Right cardiac atrium (tissue), 5 donors: Measurements from ENCODE around the gene CTAGE9. TPM values are rescaled to one million over a fixed set of nuclear protein-coding genes. Genes with fewer than 3 reads are reported as not detected.
A peak's percentile ranks its signal among the peaks of the same experiment; 100 is the strongest.

Experiments
- ATAC-seq, 2 donors: fragments of 200-7000 bp; cut with Tn5 transposase; one replicate each; pipeline versions ENCODE4 v1.8.0 to v1.9.1; 2020; ENCODE audit warnings: moderate library complexity in 2 of 2, mild to moderate bottlenecking in 1 of 2
- DNase-seq, 3 donors: peaks; one replicate each; pipeline ENCODE4 v3.0.0-alpha.2; 2020
- H3K27ac ChIP-seq: one replicate; pipeline ENCODE4 v1.5.1; 2013; ENCODE audit warnings: mild to moderate bottlenecking, low read length, control low read depth, moderate library complexity
- H3K27me3 ChIP-seq: one replicate; pipeline ENCODE4 v1.6.1; 2013; ENCODE audit not compliant: control insufficient read depth, insufficient read depth
- H3K4me1 ChIP-seq: one replicate; pipeline ENCODE4 v1.6.1; 2013; ENCODE audit warnings: low read length; ENCODE audit not compliant: control insufficient read depth, insufficient read depth
- H3K4me3 ChIP-seq: one replicate; pipeline ENCODE4 v1.5.1; 2013; ENCODE audit warnings: low read length, control low read depth
- H3K9me3 ChIP-seq: one replicate; pipeline ENCODE4 v1.6.1; 2013; ENCODE audit warnings: low read length; ENCODE audit not compliant: control insufficient read depth
- WGBS: extraction: QIAGEN DNeasy Blood & Tissue Kit; methylation state at CpG from one replicate; pipeline ENCODE4 v1.1.7; 2013; 5-methylcytosine and 5-hydroxymethylcytosine counted together
- intact Hi-C, 4 donors: fragments of 100-400 bp; cut with DNase I; formaldehyde crosslinking; loops; one replicate each; pipeline versions ENCODE4 v1.11.0 to v1.14.0; 2022 to 2023
- polyA plus RNA-seq: library from polyadenylated mRNA; stranded (reverse); fragments of 200-250 nt; gene quantifications from one replicate; pipeline ENCODE4 v1.2.3, GENCODE V29; 2013
- total RNA-seq, 4 donors: library from RNA; stranded (reverse); fragmentation: NEBNext Ultra II Directional; extraction: Animal tissue kit (Norgen Biotek cat#: 25700); gene quantifications; one replicate each; pipeline ENCODE4 v1.2.1, GENCODE V29; 2021
- donor health status: healthy with polysubstance abuse.
- donor health status: DM: no; HTN: yes; CAD: no.
- donor health status: DM: no; HTN: no; CAD: no.
- donor health status: DM: no; HTN: yes; CAD: no; lungs with severe emphysema.
- donor health status: DM: yes; HTN: yes; CAD: no.

Gene CTAGE9
- total and polyA plus RNA-seq, 5 donors = not detected

- Histone ChIP-seq H3K27ac (no peak overlapping the region), H3K4me3 (no peak overlapping the region), H3K27me3 (no peaks in the 10 kb centered on the region), H3K4me1 (no peaks in the 10 kb centered on the region), H3K9me3 (no peaks in the 10 kb centered on the region)
- DNase-seq (no peak), ATAC-seq (no peak)
- intact Hi-C loops = no loop called here
- WGBS = 57% methylated on average over 6 of the region's 6 CpGs
Measured at GRCh38 chr6:131744432-131745287, 33.8 kb upstream of the CTAGE9 start.

- H3K4me3 ChIP-seq = no peak overlapping the region
- H3K27me3 ChIP-seq = no peaks in the 10 kb centered on the region
- intact Hi-C loops = no loop called here
- DNase-seq (no peak), ATAC-seq (no peak)
- no peak overlapping the region for H3K27ac ChIP-seq
- no peaks in the 10 kb centered on the region for H3K4me1 ChIP-seq
- WGBS = 59% methylated on average over 3 of the region's 3 CpGs
- H3K9me3 ChIP-seq = no peaks in the 10 kb centered on the region
Measured at GRCh38 chr6:131741688-131742393, 31.0 kb upstream of the CTAGE9 start.

DNA sequence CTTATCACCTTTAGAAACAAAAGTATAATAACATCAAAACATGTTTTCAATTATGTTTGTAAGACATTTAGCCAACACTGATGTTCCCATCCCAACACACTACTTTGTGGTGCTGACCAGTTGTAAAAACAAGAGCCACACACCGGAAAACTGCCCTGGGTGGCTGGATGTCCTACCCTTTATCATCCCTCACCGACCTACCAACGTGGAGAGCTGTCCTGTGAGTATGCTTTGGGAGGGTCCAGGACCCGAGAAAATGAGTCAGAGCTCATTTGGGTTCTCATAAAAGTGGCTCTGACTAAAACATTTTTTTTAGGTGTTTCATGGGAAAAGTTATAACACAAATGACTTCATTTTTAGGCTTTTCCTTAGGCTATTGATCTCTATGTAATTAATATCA, 29.3 kb upstream of the CTAGE9 start:
- no peak for DNase-seq
- Histone ChIP-seq H3K4me1 (no peaks in the 10 kb centered on the region), H3K9me3 (no peaks in the 10 kb centered on the region), H3K4me3 (no peak overlapping the region), H3K27me3 (no peaks in the 10 kb centered on the region), H3K27ac (no peak overlapping the region)
- ATAC-seq = no peak
- intact Hi-C loops = no loop called here
- WGBS = 83% methylated on average over 4 of the region's 4 CpGs

GRCh38 chr6:131739136-131739535, 28.3 kb upstream of the CTAGE9 start:
- H3K9me3 ChIP-seq = no peaks in the 10 kb centered on the region
- H3K27me3 ChIP-seq = no peaks in the 10 kb centered on the region
- DNase-seq = no peak
- H3K4me3 ChIP-seq = no peak overlapping the region
- WGBS = 61% methylated on average over 5 of the region's 5 CpGs
- H3K4me1 ChIP-seq = no peaks in the 10 kb centered on the region
- intact Hi-C loops = no loop called here
- no peak for ATAC-seq
- no peak overlapping the region for H3K27ac ChIP-seq

DNA sequence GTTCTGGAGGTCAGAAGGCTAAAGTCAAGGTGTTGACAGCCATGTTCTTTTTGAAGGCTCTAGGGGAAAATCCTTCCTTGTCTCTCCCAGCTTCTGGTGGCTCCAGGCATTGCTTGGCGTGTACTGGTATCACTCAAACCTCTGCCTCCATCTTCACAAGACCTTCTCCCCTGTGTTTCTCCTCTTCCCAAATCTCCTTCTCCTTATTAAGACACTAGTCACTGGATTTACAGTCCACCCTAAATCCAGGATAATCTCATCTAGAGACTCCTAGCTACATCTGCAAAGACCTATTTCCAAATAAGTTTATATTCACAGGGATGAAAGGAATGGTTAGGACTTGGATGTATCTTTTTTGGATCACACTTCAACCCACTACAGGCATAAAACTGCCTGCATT, 26.0 kb upstream of the CTAGE9 start:
- ATAC-seq (no peak), DNase-seq (no peak)
- intact Hi-C loops = no loop called here
- 87% methylated on average over 1 of the region's 1 CpG for WGBS
- no peaks in the 10 kb centered on the region for H3K4me1 ChIP-seq
- H3K4me3 ChIP-seq = no peak overlapping the region
- H3K9me3 ChIP-seq = no peaks in the 10 kb centered on the region
- H3K27me3 ChIP-seq = no peaks in the 10 kb centered on the region
- no peak overlapping the region for H3K27ac ChIP-seq

GRCh38 chr6:131736003-131736596, 25.3 kb upstream of the CTAGE9 start:
- no peak for DNase-seq

GRCh38 chr6:131733376-131734016, 22.7 kb upstream of the CTAGE9 start:
- Histone ChIP-seq H3K4me3 (no peak overlapping the region), H3K27me3 (no peaks in the 10 kb centered on the region), H3K4me1 (no peaks in the 10 kb centered on the region), H3K9me3 (no peaks in the 10 kb centered on the region), H3K27ac (no peak overlapping the region)
- ATAC-seq (peak; percentile 33 to 46), DNase-seq (no peak)
- intact Hi-C loops = no loop called here
- 67% methylated on average over 9 of the region's 9 CpGs for WGBS

More at GRCh38 chr6:131736003-131736596, 25.3 kb upstream of the CTAGE9 start:
- no peak overlapping the region for H3K4me3 ChIP-seq
- WGBS = 69% methylated on average over 9 of the region's 9 CpGs
- H3K4me1 ChIP-seq = no peaks in the 10 kb centered on the region
- intact Hi-C loops = no loop called here
- H3K27ac ChIP-seq = no peak overlapping the region
- no peaks in the 10 kb centered on the region for H3K27me3 ChIP-seq
- H3K9me3 ChIP-seq = no peaks in the 10 kb centered on the region
- ATAC-seq = no peak

GRCh38 chr6:131731224-131731623, 20.4 kb upstream of the CTAGE9 start:
- no peak overlapping the region for H3K27ac ChIP-seq
- intact Hi-C loops = no loop called here
- no peak overlapping the region for H3K4me3 ChIP-seq
- ATAC-seq (no peak), DNase-seq (no peak)
- no peaks in the 10 kb centered on the region for H3K9me3 ChIP-seq
- no peaks in the 10 kb centered on the region for H3K4me1 ChIP-seq
- H3K27me3 ChIP-seq = no peaks in the 10 kb centered on the region

DNA sequence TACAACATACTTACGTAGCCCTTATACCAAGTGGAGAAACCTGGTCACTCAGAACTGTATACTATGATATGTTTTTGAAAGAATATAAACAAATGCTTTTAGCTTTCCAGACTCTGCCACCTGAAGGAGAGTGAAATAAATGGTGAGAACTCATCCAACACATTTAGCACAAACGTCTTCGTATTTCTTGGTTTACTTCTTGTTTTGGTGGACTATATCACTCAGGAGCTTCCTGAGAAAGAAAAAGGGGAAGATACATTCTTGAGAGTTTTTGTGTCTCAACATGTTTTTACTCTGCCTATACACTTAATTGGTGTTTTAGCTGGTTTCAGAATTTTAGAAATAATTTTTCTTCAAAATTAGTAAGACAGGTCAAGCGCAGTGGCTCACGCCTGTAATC, 19.4 kb upstream of the CTAGE9 start:
- DNase-seq (no peak), ATAC-seq (no peak)
- 81% methylated on average over 5 of the region's 5 CpGs for WGBS
- no peaks in the 10 kb centered on the region for H3K27me3 ChIP-seq
- intact Hi-C loops = no loop called here
- H3K27ac ChIP-seq = no peak overlapping the region
- no peak overlapping the region for H3K4me3 ChIP-seq
- H3K4me1 ChIP-seq = no peaks in the 10 kb centered on the region
- no peaks in the 10 kb centered on the region for H3K9me3 ChIP-seq

GRCh38 chr6:131729550-131729949, 18.7 kb upstream of the CTAGE9 start:
- intact Hi-C loops = no loop called here
- DNase-seq = no peak
- H3K27ac ChIP-seq = no peak overlapping the region
- no peak for ATAC-seq
- H3K27me3 ChIP-seq = no peaks in the 10 kb centered on the region
- H3K4me3 ChIP-seq = no peak overlapping the region
- 72% methylated on average over 4 of the region's 4 CpGs for WGBS
- no peaks in the 10 kb centered on the region for H3K4me1 ChIP-seq
- no peaks in the 10 kb centered on the region for H3K9me3 ChIP-seq
